Parathyroid adenoma (tissue), 2 donors: ENCODE data around the gene TMEM198.

ENCODE experiments used
- H2AFZ ChIP-seq: fragments of 300-600 bp; sonication (generic); one replicate; pipeline ENCODE4 v1.7.0; 2017; ENCODE audit warnings: antibody characterized with exemption, mild to moderate bottlenecking
- H3K27ac ChIP-seq: fragments of 300-600 bp; sonication (generic); one replicate; pipeline ENCODE4 v1.7.0; 2017
- H3K27me3 ChIP-seq: fragments of 300-600 bp; sonication (generic); one replicate; pipeline ENCODE4 v1.7.0; 2017; ENCODE audit warnings: low read length; ENCODE audit not compliant: control insufficient read depth, insufficient read depth
- H3K36me3 ChIP-seq: fragments of 300-600 bp; sonication (generic); one replicate; pipeline ENCODE4 v1.7.0; 2017; ENCODE audit warnings: low read length; ENCODE audit not compliant: control insufficient read depth, insufficient read depth
- H3K4me1 ChIP-seq: fragments of 300-600 bp; sonication (generic); one replicate; pipeline ENCODE4 v1.7.0; 2017; ENCODE audit warnings: control low read depth
- H3K4me2 ChIP-seq: fragments of 300-600 bp; sonication (generic); one replicate; pipeline ENCODE4 v1.7.0; 2017; ENCODE audit warnings: low read length
- H3K4me3 ChIP-seq: fragments of 300-600 bp; sonication (generic); one replicate; pipeline ENCODE4 v1.7.0; 2017; ENCODE audit warnings: low read depth, low read length
- H3K79me2 ChIP-seq: fragments of 300-600 bp; sonication (generic); one replicate; pipeline ENCODE4 v1.7.0; 2017; ENCODE audit warnings: control low read depth
- H3K9ac ChIP-seq: fragments of 300-600 bp; sonication (generic); one replicate; pipeline ENCODE4 v1.7.0; 2017; ENCODE audit warnings: mild to moderate bottlenecking
- H3K9me3 ChIP-seq: fragments of 300-600 bp; sonication (generic); one replicate; pipeline ENCODE4 v1.7.0; 2017; ENCODE audit warnings: low read length; ENCODE audit not compliant: control insufficient read depth
- TF ChIP-seq, protein P1 (sequence below): fragments of 300-600 bp; sonication (generic); IDR thresholded peaks from one replicate; pipeline ENCODE4 v1.7.0; 2017; ENCODE audit warnings: antibody characterized with exemption, mild to moderate bottlenecking
- donor health status: primary hyperparathyroidism.

The TMEM198 gene

DNA sequence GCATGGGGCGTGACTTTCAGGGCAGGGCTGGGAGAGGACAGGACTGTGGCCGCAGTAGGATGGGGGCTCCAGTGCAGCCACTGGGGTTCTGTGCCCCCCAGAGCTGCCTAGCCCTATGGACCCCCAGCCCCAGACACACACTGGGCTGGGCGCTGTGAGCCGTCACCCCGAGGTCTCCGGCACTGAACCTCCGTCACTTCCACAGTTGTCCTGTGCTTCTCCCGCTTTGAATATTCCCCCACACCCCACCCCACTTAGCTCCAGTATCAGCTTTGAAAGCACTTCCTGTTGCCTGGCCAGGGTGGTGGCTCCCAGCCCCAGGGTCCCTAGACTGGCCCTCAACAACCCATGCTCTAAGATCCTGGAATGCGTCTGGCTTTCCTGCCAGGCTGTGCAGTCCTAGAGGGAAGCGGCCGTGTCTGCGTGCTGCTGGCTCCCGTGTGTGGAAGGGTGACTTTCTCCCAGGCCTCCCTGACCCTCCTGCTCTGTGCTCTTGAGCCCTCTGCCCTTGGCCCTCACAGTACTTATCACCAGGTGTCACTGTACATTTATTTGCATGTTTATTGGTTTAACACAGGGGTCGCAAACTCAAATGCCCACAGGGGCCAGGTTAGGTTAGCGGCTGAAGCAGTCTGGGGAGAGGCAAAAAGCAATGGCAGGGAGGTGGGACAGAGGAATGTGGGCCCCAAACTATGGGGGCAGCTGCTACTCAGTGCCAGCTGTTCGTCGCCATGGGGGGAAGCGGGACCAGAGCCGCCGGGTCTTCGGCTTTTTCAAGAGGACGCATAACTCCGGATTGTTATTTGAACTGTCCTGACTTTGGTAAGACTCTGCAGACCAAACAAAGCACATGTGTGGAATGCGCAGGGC is 17.6 kb downstream of the TMEM198 start:
- no peaks in the 10 kb centered on the region for H3K36me3 ChIP-seq
- H3K4me2 ChIP-seq = no peak overlapping the region
- H3K9me3 ChIP-seq = no peaks in the 10 kb centered on the region
- H2AFZ ChIP-seq = no peak overlapping the region
- H3K79me2 ChIP-seq = no peaks in the 10 kb centered on the region
- H3K9ac ChIP-seq = no peak overlapping the region
- H3K27me3 ChIP-seq = no peaks in the 10 kb centered on the region
- H3K4me3 ChIP-seq = no peak overlapping the region
- TF ChIP-seq, protein P1, sequence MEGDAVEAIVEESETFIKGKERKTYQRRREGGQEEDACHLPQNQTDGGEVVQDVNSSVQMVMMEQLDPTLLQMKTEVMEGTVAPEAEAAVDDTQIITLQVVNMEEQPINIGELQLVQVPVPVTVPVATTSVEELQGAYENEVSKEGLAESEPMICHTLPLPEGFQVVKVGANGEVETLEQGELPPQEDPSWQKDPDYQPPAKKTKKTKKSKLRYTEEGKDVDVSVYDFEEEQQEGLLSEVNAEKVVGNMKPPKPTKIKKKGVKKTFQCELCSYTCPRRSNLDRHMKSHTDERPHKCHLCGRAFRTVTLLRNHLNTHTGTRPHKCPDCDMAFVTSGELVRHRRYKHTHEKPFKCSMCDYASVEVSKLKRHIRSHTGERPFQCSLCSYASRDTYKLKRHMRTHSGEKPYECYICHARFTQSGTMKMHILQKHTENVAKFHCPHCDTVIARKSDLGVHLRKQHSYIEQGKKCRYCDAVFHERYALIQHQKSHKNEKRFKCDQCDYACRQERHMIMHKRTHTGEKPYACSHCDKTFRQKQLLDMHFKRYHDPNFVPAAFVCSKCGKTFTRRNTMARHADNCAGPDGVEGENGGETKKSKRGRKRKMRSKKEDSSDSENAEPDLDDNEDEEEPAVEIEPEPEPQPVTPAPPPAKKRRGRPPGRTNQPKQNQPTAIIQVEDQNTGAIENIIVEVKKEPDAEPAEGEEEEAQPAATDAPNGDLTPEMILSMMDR = no peak
- no peak overlapping the region for H3K27ac ChIP-seq
- no peaks in the 10 kb centered on the region for H3K4me1 ChIP-seq

DNA sequence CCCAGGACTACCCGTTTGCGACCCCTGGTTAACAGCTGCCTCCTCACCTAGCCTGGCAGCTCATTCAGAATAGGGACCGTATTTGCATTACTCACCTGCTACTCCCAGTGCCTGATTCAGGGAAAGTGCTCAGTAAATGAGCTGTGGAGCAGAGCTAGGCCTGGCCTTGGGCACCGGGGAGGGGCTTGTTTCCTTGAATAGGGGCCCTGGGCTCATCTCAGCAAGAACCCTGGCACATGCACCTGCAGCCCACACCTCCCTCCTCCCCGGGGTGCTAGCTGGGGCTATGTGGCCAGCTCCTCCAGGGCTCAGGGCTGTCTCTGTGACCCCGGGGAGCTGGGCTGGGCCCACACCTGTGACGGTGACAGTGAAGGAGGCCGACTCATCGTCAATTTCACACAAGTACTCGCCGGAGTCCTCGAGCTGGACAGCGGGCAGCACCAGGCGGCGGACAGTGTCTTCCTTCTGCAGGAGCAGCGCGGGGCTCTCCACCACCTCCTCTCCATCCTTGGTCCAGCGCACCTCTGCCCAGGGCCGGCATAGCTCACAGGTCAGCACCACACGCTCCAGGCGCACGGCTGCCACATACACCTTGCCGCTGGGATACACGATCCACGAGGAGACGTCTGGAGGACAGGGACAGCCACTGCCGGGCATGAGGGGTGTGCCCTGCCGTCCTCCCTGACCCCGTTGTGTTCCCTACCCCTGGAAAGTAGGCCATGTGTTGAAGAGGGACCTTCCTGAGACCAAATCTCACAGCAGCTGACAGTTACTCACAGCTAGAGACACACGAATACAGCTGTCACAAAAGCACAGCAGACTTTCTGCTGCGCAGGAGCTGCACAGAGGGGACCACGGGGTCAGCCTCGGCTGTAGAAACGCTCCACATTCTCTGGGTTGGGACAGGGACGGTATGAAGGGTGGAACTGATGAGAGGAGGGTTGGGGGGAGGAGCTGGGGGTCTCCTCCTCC is 18.5 kb downstream of the TMEM198 start:
- H3K4me2 ChIP-seq = no peak overlapping the region
- no peak overlapping the region for H2AFZ ChIP-seq
- H3K9ac ChIP-seq = no peak overlapping the region
- no peaks in the 10 kb centered on the region for H3K36me3 ChIP-seq
- no peaks in the 10 kb centered on the region for H3K4me1 ChIP-seq
- no peak overlapping the region for H3K4me3 ChIP-seq
- H3K27ac ChIP-seq = no peak overlapping the region
- no peaks in the 10 kb centered on the region for H3K79me2 ChIP-seq
- H3K27me3 ChIP-seq = no peaks in the 10 kb centered on the region
- TF ChIP-seq, protein P1 = no peak
- H3K9me3 ChIP-seq = no peaks in the 10 kb centered on the region

DNA sequence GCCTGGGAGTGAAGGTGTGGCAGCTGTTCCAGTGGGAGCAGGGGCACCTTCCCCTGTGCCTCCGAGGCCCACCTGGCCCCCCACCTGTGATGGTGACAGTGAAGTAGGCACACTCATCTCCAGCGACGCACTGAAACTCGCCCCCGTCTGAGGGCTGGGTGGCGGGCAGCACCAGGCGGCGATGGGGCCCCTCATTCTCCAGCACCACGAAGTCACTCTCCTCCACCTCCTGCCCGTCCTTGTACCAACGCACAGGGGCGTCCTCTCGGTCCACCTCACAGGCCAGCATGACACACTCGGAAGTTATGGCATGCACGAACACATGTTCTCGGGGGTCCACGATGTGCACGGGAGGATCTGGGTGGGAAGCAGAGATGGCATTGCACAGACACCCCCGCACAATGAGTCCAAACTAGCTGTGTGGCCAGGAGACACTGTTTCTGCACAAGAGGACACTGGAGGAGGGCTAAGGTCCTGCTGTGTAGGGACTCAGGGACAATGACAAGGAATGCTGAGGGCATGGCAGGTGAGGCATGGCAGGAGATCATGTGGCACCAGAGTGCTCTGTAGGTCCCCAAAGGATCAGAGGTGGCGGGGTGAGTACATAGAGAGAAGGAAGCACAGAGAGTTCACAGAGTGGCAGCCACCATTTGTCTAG is 19.6 kb downstream of the TMEM198 start:
- Histone ChIP-seq H3K36me3 (no peaks in the 10 kb centered on the region), H3K27ac (no peak overlapping the region)

DNA sequence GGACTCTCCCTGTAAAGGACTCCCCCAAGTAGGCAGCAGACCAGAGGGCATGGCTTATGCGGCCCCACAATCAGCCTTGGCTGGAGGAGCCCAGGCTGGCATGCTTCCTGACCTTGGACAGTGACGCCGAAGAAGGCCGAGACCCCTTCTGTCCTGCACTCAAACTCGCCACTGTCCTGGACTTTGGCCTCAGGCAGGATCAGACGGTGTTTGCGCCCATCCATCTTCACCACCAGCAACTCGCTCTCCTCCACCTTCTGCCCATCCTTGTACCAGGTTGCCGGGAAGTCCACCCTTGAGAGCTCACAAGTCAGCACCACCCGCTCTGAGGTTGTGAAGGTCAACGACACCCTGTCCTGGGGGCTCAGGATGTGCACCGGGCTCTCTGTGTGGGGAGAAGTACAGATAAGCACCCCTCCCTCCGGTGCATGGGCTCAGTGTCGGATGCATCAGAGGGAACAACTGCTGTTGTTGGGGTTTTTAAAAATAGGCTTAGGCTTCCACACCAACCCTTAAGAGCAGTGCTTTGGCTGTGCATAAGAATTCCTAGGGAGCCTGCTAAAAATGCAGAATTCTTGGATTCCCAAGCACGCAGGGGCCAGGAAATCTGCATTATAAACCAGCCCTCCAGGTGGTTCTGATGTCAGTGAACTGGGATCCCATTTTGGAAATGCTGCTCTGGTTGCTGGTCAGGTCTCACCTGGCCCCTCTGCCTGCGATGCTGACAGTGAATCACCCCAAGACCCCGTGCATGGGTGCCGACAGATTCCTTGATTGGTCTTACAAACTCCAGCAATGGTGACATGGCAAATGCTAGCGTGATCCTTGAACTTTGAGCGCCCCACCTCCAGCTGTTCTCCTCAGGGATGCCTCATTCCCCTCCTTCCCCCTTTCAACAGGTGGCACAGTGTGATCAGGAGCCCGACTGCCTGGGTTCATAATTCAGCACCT is 21.6 kb downstream of the TMEM198 start:
- Histone ChIP-seq H3K27ac (no peak overlapping the region), H3K27me3 (no peaks in the 10 kb centered on the region)

More for the DNA sequence above, 19.6 kb downstream of the TMEM198 start:
- no peak overlapping the region for H3K9ac ChIP-seq
- H2AFZ ChIP-seq = no peak overlapping the region
- H3K4me3 ChIP-seq = no peak overlapping the region
- H3K4me2 ChIP-seq = no peak overlapping the region
- H3K4me1 ChIP-seq = no peaks in the 10 kb centered on the region
- TF ChIP-seq, protein P1 = no peak
- no peaks in the 10 kb centered on the region for H3K79me2 ChIP-seq
- H3K9me3 ChIP-seq = no peaks in the 10 kb centered on the region
- H3K27me3 ChIP-seq = no peaks in the 10 kb centered on the region

More for the DNA sequence above, 21.6 kb downstream of the TMEM198 start:
- peaks cover 2% of the 10 kb centered on the region for H3K4me1 ChIP-seq
- H2AFZ ChIP-seq = no peak overlapping the region
- no peak overlapping the region for H3K9ac ChIP-seq
- TF ChIP-seq, protein P1 = no peak
- H3K9me3 ChIP-seq = no peaks in the 10 kb centered on the region
- H3K4me2 ChIP-seq = no peak overlapping the region
- no peaks in the 10 kb centered on the region for H3K36me3 ChIP-seq
- no peak overlapping the region for H3K4me3 ChIP-seq
- H3K79me2 ChIP-seq = no peaks in the 10 kb centered on the region
